ENCODE data around the gene MED16.
A peak's percentile ranks its signal among the peaks of the same experiment; 100 is the strongest.

Gene MED16, protein sequence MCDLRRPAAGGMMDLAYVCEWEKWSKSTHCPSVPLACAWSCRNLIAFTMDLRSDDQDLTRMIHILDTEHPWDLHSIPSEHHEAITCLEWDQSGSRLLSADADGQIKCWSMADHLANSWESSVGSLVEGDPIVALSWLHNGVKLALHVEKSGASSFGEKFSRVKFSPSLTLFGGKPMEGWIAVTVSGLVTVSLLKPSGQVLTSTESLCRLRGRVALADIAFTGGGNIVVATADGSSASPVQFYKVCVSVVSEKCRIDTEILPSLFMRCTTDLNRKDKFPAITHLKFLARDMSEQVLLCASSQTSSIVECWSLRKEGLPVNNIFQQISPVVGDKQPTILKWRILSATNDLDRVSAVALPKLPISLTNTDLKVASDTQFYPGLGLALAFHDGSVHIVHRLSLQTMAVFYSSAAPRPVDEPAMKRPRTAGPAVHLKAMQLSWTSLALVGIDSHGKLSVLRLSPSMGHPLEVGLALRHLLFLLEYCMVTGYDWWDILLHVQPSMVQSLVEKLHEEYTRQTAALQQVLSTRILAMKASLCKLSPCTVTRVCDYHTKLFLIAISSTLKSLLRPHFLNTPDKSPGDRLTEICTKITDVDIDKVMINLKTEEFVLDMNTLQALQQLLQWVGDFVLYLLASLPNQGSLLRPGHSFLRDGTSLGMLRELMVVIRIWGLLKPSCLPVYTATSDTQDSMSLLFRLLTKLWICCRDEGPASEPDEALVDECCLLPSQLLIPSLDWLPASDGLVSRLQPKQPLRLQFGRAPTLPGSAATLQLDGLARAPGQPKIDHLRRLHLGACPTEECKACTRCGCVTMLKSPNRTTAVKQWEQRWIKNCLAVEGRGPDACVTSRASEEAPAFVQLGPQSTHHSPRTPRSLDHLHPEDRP

GRCh38 chr19:892894-893689 lies at the start of gene MED16, which contains the start of gene RNU6-9:
TSS of gene MED16 (minus strand) at chr19:893187. CDS start at chr19:891131, 2,056 bp downstream.
TSS of gene RNU6-9 (plus strand) at chr19:893484.
- peak; percentile 94 for DNase-seq (ENCODE audit: low spot score)

DNA sequence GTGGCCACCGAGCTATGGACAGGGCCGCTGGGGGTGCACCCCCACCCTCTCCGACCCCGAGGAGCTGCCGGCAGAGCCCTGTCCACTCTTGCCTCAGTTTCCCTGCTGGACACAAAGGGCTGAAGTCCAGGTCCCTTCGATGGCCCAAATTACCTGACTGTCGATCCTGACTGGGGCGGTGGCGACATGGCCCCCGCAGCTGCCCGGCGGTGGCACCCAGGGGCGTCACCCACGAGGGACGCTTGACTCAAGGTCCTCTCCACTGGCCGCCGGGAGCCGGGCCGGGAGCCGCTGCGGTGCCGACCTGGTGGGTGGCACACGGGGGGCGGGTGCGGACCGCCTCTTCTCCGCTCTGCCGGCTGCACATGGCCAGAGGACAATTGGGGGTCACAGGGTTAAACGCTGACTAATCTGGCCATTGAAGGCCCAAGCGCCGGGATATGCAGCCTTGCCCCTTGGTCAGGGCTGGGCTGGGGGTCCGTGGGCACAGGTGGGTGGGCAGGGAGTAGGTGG lies 49.2 kb upstream of the MED16 start:
- DNase-seq (ENCODE audit: low spot score): no peak

- DNase-seq (ENCODE audit: low spot score): no peak
Measured at GRCh38 chr19:941292-942132, 48.5 kb upstream of the MED16 start.

DNA sequence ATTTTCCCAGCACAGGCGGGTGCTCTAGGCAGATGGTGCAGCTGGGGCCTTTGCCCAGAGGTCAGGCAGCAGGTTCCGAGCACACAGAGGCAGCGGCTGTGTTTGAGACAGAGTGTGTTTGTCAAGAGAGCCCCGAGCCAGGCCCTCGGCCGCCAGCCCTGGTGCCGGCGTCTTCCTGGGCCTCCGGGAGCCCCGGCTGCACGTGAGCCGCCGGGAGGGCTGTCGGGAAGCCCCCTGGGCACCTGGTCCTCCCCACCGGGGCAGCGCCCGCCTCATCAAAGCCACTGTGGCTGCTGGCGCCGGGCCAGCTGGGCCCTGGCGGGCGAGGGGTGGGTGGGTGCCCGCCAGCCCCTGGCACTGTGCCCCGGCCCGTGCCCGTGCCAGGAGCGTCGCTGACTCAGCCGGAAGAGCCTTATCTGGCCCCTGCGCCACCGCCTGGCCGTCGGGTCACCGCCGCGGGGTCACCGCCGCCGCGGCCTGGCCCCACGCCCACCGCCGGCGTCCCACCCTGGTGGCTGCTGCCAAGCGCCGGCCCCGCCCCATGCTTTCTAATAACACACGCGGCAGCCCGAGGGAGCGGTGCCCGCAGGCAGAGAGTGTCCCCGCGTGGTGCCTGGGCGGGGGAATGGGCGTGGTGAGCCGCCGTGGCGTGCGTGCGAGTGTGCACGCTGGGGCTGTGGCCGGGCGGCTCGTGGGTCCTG lies 47.8 kb upstream of the MED16 start:
- peak; percentile 94 for DNase-seq (ENCODE audit: low spot score)

DNA sequence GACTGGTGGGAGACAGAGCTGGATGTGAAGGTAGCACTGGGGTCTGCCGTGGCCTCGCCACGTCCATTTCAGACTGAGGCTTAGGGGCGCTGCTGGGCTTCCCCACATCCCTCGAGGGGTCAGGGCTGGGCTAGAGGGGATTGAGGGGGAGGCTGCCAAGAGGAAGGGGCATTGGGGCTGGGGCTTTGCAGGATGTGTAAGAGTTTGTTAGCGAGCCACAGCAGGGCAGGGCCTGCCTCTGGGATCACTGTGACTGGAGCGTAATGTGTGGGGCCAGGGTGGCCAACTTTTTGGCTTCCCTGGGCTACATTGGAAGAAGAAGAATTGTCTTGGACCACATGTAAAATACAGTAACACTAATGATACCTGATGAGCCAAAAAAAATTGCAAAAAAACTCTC lies 46.9 kb upstream of the MED16 start:
- no peak for DNase-seq (ENCODE audit: low spot score)

GRCh38 chr19:939439-939838 lies 46.5 kb upstream of the MED16 start:
- DNase-seq (ENCODE audit: low spot score): no peak

DNA sequence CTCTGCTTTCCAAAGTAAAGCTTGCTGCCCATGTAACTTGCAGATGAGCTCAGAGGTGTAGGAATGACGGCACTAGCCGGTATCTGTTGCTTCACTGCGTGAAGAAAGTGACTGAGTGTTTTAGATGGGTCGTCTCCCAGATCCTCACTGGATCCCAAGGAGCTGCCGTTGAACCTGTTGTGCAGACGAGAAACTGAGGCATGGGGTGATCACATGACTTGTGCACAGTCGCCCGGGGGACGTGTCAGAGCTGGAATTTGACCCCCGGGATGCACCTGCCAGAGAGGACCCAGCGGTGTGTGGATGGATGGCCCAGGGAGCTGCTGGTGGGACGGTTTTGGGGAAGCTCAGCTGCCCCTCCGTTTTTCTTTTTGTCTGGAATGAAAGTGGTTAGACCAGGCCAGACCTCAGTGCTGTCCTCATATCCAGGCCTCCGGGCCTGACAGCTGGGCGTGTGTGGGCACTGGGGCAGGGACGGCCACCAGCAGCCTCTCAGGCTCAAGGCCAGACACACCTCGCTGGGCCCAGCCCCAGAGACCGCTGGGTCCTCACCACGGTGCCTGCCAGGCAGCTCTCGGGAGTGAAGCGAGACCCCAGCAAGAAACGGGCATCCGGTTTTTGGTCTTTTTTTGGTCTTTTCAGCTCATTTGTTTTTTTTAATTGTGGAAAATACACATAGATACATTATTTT lies 45.4 kb upstream of the MED16 start:
- DNase-seq (ENCODE audit: low spot score): no peak

DNA sequence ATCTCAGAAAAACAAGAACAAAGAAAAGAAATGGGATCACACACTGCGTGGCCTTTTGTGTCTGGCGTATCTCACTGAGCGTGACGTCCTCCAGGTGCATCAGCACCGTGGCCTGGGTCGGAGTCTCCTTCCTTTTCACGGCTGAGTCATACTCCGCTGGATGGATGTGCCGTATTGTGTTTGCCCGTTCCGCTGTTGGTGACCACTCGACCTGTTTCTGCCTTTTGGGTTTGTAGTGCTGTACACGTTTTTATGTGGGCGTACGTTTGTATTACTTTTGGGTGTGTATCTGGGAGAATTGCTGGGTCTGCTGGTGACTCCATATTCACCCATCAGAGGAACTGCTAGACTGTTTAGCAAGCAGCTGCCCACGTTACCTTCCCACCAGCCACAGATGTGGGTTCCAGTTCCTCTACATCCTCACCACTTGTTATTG lies 44.3 kb upstream of the MED16 start:
- no peak for DNase-seq (ENCODE audit: low spot score)

DNA sequence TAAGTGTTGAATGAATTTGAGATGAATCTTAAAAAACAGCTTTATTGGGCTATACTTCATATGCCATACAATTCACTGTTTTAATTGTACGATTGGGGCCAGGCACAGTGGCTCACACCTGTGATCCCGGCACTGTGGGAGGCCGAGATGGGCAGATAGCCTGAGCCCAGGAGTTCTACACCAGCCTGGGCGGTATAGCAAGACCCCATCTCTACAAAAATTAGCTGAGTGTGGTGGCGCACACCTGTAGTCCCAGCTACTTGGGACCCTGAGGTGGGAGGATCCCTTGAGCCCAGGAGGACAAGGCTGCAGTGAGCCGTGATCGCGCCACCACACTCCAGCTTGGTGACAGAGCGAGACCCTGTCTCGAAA lies 43.2 kb upstream of the MED16 start:
- DNase-seq (ENCODE audit: low spot score): no peak

DNA sequence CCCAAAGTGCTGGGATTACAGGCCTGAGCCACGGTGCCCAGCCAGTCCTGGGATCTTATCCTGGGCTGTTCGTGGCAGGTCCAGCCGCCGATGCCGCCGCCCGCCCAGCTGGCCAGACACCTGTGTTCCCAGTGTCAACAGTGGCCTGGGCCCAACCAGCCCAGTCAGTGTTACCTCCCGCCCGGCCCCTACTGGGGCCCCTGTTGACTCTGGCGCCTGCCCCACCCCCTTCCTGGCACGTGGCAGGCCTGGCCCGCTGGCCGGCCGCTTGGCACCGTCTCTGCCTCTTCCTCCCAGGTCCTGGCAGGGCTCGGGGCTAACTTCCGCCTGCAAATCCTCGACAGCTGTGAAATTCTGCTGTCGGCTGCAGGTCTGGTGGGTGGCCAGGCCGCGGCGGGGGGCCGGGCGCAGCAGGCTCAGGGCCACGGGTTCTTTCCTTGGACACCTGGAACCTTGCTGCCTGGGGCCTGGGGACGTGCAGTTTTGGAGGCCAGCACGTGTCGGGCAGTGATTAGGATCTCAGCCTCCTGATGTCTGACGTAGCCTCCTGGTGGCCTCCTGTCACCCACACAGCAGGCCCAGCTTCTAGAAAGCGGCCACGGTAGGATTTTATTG lies 42.0 kb upstream of the MED16 start:
- no peak for DNase-seq (ENCODE audit: low spot score)

DNA sequence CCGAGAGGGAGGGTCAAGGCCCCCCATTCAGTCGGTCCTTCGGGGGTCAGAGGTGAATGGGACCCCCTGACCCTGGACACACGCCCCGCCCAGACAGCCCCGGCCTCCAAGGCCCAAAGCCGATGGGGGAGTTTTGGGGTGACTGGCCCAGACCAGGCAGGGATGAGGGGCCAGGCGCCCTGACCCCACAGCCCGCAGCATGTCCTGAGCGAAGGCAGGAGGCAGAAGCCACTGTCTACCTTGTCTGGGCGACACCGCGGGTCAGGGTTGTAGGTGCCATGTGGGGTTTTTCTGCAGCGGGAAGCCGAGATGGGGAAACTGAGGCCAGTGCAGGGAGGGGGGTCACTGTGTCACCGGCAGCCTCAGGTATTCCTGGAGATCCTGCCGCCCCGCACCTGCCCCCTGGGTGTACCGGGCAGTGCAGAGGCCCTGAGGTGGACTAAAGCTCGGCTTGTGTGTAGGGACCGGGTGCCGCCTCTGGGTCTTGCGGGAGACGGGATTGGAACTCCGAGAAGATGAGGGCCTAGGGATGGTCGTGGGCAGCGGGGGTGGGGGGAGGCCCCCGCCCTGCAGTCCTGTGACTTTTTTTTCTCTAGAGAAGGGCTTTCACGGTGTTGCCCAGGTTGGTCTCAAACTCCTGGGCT lies 41.3 kb upstream of the MED16 start:
- no peak for DNase-seq (ENCODE audit: low spot score)

- DNase-seq (ENCODE audit: low spot score): no peak
Measured at GRCh38 chr19:933553-933882, 40.5 kb upstream of the MED16 start.

DNA sequence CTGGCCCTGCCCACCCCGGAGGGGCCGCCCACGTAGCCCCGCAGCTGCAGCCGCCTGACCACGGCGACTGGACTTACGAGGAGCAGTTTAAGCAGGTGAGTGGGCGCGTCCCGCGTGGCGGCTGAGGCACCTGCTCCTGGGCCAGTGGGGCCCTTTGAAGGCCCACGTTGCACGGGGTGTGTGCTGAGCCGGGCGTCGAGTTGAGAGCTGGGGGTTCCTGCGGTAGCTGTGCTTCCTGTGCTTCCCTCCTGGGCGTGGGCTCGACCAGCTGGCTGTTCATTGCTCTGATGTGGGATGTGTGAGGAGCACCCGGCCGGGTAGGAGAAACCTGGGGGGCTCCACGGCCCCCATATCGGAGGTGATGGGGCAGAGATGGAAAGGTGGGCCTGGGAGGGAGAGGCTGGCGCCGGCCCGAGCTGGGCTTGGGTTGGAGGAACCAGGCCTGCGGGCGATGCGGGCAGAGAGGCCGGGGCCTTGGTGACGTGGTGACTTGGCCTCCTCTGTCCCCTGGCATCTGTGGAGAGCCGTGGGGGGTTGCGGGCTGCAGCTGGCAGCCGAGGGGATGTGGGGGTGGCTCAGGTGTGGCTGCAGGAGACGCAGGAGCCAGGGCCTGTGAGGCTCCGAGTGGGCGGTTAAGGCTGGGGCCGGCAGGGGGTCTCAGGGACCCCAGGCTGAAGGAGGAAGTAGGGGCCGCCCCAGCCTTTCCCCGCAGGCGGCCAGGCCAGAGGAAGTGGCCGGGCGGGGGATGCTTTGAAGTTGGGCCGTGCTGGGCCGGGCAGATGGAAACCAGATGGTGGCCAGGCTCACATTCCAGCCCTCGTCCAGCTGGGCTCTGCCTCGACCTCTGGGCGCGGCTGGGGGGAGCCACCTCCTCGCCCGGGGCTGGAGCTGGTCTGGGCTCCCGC lies 39.9 kb upstream of the MED16 start:
- no peak for DNase-seq (ENCODE audit: low spot score)

GRCh38 chr19:931860-932647 lies 39.1 kb upstream of the MED16 start:
- no peak for DNase-seq (ENCODE audit: low spot score)

GRCh38 chr19:929891-930258 lies 36.9 kb upstream of the MED16 start:
- no peak for DNase-seq (ENCODE audit: low spot score)

- DNase-seq (ENCODE audit: low spot score): no peak
Measured at GRCh38 chr19:929203-929890, 36.4 kb upstream of the MED16 start.

All from LoVo (cell line).